ENCODE data around the gene ZMYM2.

The ZMYM2 gene

DNA sequence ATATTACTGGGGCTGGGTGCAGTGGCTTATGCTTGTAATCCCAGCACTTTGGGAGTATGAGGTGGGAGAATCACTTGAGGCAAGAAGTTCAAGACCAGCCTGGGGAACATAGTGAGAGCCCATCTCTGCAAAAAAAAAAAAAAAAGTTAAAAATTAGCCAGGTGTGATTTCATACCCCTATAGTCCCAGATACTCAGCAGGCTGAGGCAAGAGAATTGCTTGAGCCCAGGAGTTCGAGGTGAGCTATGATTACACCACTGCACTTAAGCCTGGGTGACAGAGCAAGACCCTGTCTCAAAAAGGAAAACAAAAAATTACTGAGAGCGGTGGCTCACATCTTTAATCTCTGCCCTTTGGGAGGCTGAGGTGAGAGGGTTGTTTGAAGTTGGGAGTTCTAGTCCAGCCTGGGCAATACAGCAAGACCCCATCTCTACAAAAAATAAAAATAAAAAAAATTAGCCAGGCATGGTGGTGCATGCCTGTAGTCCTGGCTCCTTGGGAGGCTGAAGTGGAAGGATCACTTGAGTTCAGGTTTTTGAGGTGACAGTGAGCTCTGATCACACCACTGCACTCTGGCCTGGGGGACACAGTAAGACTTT lies 87.5 kb downstream of the ZMYM2 start:
- no peak for DNase-seq (ENCODE audit: low spot score)

DNA sequence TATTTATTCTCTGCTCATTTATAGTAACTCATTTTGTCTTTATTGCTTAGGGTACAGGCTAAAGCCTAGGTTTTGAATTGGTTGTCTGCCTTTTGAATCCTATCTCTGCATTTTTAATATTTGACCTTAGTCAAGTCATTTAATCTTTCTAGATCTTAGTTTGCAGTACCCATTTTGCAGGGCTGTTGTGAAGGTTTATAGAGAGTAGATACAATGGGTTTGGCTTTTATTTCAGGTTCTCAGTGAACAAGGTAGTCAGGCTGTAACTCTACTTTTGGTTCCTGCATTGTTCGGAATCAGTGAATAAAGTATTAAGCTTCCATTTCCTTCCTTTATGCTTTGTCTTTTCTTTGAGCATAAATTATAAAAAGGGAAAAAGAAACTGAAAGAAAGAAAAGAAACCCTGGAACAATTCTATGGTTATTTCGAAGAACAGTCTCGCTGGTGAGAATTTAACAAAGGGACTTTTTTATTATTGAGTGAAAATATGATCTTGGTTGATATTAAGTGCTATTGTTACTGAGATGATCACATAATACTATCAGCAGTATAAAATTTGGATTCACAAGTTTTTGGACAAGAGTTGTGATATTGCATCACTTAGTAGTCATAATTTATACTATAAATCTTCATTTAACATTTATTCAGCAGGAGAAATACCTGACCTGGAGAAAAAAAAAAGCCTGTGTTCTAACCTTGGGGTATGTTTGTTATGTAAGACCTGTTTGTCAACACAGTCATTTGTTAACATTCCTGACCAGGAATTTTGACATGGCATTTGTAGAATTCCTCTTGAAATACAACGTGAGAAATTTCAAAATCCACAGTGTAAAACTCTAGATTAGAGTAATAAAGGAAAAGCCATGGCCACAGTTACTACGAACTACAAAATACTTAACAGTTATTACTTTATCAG lies 91.3 kb downstream of the ZMYM2 start:
- DNase-seq (ENCODE audit: low spot score) = no peak

DNA sequence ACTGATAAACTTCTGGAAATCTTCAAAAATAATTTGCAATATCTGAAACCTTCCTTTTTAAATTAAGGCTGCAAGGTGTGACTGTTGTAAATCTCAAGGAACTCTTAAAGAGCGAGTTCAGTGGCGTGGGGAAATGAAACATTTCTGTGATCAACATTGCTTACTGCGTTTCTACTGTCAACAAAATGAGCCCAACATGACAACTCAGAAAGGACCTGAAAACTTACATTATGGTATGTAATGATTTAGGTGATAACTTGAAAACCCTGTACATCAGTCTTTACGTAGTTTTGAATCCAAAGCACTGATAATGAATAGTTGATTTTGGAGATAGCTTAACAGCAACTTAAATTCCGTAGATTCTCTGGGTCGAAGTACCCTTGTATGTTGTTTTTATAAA lies 92.8 kb downstream of the ZMYM2 start:
- no peak for DNase-seq (ENCODE audit: low spot score)

DNA sequence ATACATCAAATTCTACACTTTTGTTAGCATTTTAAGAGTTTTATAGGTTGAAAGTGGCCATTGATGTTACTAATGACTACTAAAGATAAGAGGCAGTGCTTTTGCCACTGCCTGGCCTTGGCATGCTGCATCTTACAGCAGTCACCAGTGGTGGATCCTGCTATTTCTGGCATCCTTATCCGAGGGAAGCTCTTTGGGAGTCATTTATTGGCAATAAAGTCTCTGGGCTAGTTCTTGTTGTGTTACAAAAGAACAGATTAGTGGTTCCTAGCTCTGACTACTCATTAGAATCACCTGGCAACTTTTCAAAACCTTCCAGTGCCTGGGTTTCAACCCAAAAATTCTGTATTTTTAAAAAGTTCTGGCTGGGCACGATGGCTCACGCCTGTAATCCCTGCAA lies 94.5 kb downstream of the ZMYM2 start:
- DNase-seq (ENCODE audit: low spot score) = no peak

DNA sequence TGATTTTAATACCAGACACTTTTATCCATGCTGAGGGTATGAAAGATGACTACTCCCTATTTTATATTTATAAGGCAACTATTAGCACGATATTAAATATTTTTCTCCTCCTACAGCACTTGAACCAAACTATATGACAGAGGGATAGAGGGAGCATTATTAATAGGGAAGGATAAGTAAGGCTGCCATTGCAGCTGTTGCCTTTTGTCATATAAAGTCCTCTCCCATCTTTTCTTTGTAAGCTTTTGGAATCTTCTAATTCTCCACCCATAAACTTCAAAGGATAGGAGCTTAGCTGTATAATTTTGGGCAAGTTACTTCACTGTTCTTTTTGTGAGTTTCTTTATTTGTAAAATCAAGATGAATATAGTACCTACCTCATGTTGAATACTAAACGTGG lies 95.4 kb downstream of the ZMYM2 start:
- DNase-seq (ENCODE audit: low spot score) = no peak

DNA sequence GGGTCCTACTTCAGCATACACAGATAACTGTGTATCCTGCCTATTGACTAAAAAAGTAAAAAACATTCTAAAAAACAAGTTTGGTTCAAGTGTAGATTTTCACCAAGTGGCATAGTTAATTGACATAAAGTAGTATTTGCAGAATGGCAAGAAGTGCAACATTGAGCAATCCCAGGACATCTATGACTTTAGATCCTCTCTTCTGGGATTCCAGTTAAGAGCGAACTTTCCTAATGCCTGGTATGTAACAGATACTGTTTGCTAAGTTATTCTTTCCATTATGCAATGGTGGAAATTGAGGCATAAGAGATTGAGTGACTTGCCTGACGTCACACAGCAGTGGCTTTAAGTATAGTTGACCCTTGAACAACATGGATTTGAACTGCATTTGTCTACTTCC lies 96.1 kb downstream of the ZMYM2 start:
- no peak for DNase-seq (ENCODE audit: low spot score)

DNA sequence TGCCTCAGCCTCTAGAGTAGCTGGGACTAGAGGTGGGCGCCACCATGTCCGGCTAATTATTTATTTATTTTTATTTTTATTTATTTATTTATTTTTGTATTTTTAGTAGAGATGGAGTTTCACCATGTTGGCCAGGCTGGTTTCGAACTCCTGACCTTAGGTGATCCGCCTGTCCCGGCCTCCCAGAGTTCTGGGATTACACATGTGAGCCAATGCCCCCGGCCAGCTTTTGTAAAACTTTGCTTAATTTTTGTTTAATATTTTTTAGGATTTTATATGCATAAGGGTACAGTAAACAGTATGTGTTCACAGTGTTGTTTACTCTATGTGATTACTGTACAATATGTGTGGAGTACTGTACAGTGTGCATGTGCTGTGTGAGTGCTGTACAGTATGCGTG lies 98.7 kb downstream of the ZMYM2 start:
- no peak for DNase-seq (ENCODE audit: low spot score)

DNA sequence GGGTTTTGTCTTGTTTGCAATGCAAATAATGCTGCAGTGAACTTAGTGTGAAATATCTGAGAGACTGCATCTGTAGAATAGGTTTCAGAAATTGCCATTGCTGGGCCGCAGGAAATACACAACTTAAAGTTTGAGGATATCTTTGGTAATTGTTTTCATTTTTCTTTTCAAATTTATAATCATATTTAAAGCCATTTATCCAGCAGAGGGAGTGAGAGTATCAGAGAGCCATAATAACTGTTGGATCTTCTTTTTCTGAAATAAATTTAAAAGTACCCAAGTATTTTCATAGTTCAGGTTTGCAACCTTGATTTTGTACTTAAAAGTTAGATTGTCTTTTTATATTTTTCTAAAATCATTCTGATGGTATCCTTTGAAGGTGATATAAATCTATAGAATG lies 99.4 kb downstream of the ZMYM2 start:
- DNase-seq (ENCODE audit: low spot score) = no peak

DNA sequence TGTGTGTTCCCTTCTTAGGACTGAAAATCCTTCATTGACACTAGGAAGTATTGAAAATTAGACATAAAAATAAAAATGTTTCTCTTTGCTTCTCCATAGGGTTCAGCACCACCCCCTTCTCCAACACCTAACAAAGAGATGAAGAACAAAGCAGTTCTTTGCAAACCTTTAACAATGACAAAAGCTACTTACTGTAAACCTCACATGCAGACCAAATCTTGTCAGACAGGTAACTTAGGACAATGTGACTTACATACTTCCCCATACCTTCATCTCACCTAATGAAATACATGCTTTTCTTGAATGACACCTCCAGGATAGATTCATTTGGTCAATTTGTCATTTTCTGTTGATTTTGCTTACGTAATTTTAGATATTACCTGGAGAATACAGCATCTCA lies 99.9 kb downstream of the ZMYM2 start:
- no peak for DNase-seq (ENCODE audit: low spot score)

DNA sequence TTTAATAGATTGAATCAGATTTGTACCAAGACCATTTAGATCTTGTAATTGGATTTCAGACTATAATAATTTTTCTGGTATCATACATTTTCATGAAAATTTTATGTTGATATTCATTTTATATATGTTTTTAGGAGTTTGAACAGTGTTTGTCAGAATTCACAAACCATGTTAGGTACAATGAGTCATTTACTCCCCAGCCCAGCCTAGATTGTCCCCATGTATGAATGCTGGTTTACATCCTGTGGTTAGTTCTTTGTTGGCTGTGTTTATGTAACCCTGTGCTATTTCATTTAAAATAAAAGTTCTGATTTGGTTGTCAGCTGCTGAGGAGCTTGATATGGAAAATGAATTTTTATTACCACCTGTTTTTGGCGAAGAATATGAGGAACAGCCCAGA lies 105.6 kb downstream of the ZMYM2 start:
- DNase-seq (ENCODE audit: low spot score) = no peak

DNA sequence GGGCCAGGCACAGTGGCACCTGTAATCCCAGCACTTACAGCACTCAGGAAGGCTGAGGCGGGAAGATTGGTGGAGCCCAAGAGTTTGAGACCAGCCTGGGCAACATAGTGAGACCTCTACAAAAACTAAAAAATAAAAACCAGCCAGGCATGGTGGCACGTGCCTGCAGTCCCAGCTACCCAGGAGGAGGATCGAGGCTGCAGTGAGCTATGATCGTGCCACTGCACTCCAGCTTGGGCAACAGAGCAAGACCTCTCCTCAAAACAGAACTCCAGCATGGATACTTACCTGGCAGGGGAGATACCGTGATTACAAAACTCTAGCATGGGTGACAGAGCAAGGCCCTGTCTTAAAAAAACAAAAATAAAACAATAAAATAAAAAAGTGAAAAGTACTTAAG lies 107.0 kb downstream of the ZMYM2 start:
- DNase-seq (ENCODE audit: low spot score) = no peak

DNA sequence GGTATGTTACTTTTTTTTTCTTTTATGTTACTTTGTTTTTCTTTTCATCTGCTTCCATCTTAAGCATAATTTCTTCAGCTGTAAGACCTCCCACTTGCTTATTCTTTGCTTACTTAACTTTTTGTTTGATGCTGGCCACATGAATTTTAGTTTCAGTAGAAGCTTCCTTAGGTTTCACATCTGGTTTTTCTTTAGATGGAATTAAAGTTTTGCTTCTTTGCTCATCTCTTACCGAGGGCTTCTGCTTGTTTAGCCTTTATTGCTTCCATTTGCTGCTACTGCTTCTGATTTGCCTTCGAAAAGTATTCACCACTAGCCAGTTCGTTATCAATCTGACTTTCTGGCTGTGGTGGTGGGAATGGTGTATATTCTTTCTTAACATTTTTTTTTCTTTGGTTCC lies 111.4 kb downstream of the ZMYM2 start:
- no peak for DNase-seq (ENCODE audit: low spot score)

DNA sequence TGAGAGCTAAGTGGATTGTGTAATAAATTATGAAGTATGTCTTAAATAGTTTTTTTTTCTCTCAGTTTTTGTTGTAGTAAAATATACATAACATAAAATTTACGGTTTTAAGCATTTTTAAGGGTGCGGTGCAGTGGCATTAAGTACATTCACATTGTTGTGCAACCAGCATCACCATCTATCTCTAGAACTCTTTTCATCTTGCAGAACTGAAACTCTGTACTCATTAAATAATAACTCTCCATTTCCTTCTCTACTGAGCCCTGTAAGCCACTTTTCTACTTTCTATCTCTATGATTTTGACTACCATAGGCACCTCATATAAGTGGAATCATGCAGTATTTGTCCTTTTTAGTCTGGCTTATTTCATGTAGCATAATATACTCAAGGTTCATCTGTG lies 115.2 kb downstream of the ZMYM2 start:
- no peak for DNase-seq (ENCODE audit: low spot score)

DNA sequence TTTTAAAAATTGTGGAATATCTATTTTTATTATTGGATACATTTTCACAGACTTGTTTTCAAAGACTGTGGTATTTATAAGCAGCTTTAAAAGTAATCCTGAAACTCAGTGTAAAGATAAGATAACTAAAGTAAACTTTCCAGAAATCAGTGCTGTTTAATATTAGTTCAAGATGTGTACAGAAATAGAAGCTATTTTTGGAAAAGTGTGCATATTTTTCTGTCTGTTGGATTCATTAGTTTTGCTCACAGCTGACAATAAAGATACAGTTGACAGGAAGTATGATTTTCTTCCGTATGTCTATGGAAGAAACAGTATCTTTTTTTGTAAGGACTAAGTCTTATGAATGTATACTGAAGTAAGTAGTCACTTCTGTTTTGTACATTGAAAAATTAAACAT lies 116.4 kb downstream of the ZMYM2 start:
- DNase-seq (ENCODE audit: low spot score) = no peak

DNA sequence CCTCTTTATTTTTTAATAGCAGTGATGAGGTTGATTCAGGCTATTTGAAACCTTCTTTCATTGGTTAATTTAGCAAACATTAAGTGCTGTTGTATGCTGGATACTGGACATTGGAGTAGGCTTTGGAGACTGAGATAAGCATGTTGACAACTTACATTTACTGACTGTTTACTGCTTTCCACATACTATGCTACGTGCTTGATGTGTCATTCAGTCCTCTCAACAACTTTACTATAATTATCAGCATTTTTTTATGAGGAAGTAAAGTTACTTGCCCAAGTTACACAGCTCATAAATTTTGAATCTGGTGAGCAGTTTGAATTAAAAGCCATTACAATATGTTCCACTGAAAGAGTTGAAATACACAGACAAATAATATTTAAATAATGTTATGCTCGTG lies 118.6 kb downstream of the ZMYM2 start:
- DNase-seq (ENCODE audit: low spot score) = no peak

DNA sequence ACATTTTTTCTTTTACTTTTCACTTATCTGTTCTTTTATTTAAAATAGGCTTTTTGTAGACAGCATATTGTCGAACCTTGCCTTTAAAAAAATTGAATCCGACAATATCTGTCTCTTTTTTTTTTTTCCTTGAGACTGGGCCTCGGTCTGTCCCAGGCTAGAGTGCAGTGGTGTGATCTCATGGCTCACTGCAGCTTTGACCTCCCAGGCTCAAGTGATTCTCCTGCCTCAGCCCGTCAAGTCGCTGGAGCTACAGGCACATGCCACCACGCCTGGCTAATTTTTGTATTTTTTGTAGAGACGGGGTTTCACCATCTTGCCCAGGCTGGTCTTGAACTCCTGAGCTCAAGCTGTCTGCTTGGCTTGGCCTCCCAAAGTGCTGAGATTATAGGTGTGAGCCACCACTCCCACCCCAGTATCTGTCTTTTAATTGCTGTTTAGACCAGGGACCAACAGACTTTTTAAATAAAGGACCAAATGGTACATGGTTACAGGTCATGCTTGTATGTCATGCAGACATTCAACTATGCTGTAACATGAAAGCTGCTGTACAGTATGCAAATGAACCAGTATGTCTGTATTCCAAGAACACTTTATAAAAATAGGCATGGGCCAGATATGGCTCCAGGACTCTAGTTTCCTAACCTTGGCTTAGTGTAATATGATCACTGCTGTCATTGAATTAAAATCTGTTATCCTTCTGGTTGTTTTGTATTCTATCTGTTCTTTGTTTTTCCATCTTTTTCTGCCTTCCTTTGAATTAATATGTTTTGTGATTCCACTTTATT lies 122.0 kb downstream of the ZMYM2 start:
- DNase-seq (ENCODE audit: low spot score) = no peak

DNA sequence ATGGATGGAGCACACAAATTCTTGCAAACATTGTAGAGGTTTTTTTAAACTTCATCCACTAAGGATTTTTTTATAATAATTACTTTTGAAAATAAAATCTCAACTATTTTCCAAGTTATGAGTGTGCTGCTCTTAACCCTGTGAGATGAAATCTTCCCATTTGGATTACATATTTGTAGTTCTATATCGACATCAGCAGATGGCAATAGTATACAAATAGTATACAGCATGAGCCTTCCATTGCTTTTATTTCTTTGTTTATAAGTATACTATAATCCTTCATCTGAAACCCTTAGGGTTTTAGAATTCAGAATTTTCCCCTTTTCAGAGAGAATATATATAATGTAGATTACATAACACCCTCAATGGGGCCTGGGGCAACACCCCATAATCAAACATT lies 131.8 kb downstream of the ZMYM2 start:
- DNase-seq (ENCODE audit: low spot score) = no peak

DNA sequence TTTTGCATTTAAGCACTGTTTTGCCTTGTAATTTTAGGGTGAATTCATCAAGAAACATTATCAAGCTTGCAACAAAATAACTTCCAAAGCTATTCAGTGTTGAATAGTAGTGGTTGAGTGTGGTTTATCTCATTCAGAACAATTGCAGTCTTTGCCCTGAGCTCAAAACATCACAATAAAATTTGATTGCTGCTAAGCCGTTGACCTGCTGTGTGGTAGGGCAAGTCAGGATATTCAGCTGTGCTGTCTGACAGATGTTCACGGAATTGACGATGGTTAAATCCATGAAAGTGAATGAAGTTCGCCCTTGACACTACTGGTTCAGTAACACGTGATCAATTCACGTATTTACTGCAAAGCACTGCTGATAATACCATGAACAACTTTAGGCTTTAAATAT lies 135.4 kb downstream of the ZMYM2 start:
- no peak for DNase-seq (ENCODE audit: low spot score)

DNA sequence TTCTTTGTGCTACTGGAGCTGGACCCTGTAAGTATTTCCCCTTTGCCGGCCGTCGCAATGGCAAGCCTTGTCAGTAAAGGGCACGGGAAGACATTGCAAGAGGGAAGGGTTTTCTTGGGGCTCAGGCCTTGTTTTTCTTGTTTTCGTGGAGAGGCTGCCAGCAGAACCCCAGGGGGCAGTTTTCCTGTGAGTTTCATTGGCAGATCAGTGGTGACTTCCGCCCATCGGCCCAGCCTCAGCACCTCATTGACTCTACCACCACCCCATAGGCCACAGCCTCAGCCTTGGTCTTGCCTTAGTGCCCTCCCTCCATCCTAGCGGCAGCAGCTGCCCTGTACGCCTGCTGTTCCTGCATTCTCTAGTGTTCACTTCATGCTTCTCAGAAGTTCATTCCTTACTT lies 140.8 kb downstream of the ZMYM2 start:
- DNase-seq (ENCODE audit: low spot score) = no peak

DNA sequence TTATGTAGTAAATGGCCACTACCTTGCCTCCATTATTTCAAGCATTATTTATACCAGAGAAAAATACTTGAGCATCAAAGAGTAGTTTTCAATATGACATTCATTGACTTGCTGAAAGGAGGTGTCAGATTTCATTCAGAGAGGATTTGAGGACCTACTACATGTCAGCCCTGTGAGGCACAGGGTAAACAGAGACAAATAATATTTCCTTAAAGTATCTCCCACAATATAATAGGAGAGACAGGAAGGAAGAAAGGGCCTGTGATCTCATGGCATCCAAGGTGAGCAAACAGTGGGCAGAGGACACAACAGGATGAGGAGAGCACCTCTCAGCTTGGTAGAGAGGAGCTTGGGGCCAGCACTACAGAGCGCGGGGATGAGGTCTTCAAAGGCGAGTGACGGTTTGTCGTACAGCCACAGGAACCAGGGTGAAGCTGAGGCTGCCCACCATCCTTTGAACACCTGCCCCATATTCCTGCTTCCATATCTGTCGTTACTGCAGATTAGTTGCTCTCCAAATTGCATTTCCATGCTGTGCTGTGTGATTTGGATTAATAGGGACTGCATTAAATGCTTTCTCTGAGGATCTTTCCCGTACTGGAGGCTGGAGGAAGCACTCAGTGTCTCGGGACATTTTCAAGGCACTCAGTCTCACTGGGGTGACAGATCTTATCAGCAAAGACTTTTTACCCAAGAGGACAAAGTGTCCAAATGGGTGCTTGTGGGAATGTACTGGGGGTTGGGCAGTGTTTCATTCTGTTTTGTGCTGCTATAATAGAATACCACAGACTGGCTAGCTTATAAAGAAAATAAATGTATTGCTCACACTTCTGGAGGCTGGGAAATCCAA lies 143.2 kb downstream of the ZMYM2 start:
- DNase-seq (ENCODE audit: low spot score) = no peak

DNA sequence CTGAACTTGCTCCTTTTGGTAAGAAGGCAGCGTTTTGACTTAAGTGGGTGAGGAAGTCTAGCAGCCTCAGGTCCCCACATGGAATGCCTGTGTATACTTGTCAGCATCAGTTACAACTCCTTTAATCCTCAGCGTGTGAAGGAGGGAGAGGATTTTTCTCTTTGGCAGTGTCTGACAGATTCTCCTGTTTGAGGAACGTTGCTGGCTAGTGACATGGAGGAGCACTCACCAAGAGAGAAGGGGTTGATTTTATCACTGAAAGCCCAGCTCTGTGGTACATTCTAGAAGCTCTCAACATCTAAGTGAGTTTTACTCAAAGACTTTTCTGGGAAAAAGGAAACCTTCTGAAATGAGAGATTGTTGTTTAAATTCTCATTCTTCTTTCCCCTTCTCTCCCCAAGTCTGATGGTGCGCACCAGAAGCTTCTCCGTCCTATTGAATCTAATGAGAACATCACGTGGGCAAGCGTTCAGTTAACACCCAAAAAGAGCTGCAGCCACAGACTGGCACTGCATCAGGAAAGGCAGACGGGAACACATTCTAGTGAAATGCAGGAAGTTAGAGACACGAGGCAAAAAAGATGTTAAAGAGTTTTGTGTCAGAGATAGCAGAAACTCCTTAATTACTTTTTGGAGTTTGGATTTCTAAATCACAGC lies 144.1 kb downstream of the ZMYM2 start:
- DNase-seq (ENCODE audit: low spot score) = no peak

All from LoVo (cell line).